Measurements from ENCODE around the gene SCD5.

Gene SCD5

DNA sequence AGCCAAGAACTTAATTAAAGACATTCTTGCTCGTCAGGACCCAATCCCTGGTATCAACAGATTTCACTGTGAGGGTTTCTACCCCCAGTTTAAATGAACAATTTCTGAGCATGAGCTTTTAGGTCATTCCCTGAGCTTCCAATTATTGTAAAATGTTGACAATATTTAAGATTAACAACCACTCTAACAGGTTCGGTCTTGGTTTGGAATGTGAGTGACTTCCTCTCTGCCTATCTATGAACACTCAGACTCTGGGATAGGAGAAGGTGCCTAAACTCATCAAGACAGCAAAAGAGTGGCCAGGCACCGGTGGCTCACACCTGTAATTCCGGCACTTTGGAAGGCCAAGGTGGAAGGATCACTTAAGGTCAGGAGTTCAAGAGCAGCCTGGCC lies 153.9 kb downstream of the SCD5 start:
- no peak for TF ChIP-seq CTCF (IDR thresholded peaks at IDR 0.05)

DNA sequence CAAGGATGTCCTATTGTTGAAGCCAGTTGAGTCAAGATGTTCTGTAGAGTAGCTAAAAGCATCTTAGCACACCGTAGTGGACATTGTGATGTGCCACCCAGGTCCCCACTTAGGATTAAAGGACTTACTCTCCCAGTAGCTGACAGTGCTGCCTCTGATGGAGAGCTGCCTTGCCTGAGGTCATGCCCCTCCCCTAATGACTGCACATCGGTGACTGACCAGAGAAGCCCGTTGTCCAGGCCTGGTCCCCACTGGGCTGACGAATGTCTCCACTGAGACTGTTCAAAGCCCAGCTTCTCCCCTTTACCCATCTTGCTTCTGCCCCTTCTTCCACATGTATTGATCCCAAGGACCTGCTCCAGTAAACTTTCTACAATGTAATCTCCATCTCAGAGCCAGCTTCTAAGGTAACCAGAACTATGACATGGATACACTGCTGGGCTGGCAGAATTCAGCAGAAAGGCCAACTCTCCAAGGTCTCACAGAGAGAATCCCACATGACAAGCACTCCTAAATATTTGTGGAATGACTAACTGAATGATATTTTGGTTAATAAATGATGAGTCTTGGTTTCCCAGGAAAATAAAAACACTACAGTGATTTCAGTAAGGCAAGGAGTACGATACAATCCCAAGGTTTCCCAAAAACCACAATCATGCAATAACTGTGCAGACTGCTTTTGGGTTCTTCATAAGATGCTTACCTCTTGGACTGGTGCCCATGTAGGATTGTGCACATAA lies 154.4 kb downstream of the SCD5 start:
- no peak for TF ChIP-seq CTCF (IDR thresholded peaks at IDR 0.05)

DNA sequence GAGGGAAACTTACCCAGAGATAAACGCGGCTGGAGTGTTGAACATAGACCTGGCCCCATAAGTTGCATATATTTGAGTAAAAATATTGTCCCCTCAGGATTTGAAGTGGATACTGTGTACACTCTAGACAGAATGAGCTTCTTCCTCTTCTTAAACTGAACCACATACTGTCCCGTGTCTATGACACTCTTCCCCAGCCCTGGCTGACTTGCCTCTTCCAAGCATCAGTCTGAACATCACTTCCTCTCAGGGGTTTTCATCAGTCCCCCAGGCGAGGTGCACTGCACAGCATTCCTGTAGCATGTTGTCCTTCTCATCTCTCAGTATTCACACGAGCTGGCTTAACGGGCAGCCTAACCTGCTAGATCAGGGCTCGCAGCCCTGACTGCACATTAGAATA lies 156.3 kb downstream of the SCD5 start:
- TF ChIP-seq CTCF (IDR thresholded peaks at IDR 0.05) = no peak

- TF ChIP-seq CTCF (IDR thresholded peaks at IDR 0.05) = no peak
These were observed 158.1 kb downstream of the SCD5 start for GRCh38 chr4:82640540-82640939.

- no peak for TF ChIP-seq CTCF (IDR thresholded peaks at IDR 0.05)
These were observed 158.6 kb downstream of the SCD5 start for GRCh38 chr4:82639971-82640370.

- no peak for TF ChIP-seq CTCF (IDR thresholded peaks at IDR 0.05)
These were observed 160.1 kb downstream of the SCD5 start for GRCh38 chr4:82638479-82638878.

GRCh38 chr4:82630079-82630478 lies 168.5 kb downstream of the SCD5 start:
- no peak for TF ChIP-seq CTCF (IDR thresholded peaks at IDR 0.05)

All from LNCAP (cell line).